GM12878 (cell line): ENCODE results near the gene KRAS. TPM values are rescaled to one million over a fixed set of nuclear protein-coding genes. Genes with fewer than 3 reads are reported as not detected.

Experiments
- ATAC-seq: fragments of 200-7000 bp; cut with Tn5 transposase; 3 replicates; pipeline ENCODE4 v1.9.1; 2020; ENCODE audit warnings: mild to moderate bottlenecking, moderate library complexity
- BruUV-seq: library from RNA; stranded (reverse); fragments of 400-500 nt; replicated peaks from 2 replicates; lab custom pipeline; 2021; lab: Mats Ljungman, UMichigan
- CTCF ChIA-PET: fragments of 300-600 bp; sonication (Branson Sonifier 250); formaldehyde crosslinking; extraction: SDS; loops from one replicate; lab custom pipeline; 2021; ENCODE audit warnings: inconsistent platforms; lab: Yijun Ruan, JAX
- POLR2A ChIA-PET: fragments of 350-600 bp; formaldehyde crosslinking; extraction: SDS; loops from one replicate; lab custom pipeline; 2021; ENCODE audit warnings: inconsistent platforms; lab: Charles Lee
- RAD21 ChIA-PET: fragments of 300-600 bp; sonication (Branson Sonifier 250); formaldehyde crosslinking; loops from one replicate; lab custom pipeline; 2023; ENCODE audit warnings: antibody characterized with exemption; ENCODE audit not compliant: unreplicated experiment; lab: Charles Lee
- SMC1A ChIA-PET: fragments of 300-600 bp; sonication (Branson Sonifier 250); formaldehyde crosslinking; loops from one replicate; lab custom pipeline; 2023; ENCODE audit not compliant: unreplicated experiment, uncharacterized antibody; lab: Charles Lee
- DNase-seq: peaks from one replicate; pipeline ENCODE4 v3.0.0-alpha.2; 2011; ENCODE audit warnings: low read depth, low spot score
- FAIRE-seq: peaks from 3 replicates; lab custom pipeline; 2011; peaks lifted over from hg19 to GRCh38; lab: Jason Lieb, UNC
- H2AFZ ChIP-seq: 2 replicates; pipeline ENCODE4 v1.6.0; 2011; ENCODE audit warnings: low read depth, low read length, control low read depth; ENCODE audit not compliant: control insufficient read depth
- H3K27ac ChIP-seq: 2 replicates; pipeline ENCODE4 v1.5.1; 2011; ENCODE audit warnings: control low read depth; ENCODE audit not compliant: control insufficient read depth, insufficient read depth
- H3K27me3 ChIP-seq, 2 experiments: replicated peaks in 1 of 2; 2 replicates each; pipeline versions ENCODE4 v1.6.0 to v1.6.1; 2011; ENCODE audit warnings: low read length in 1 of 2; ENCODE audit not compliant: control insufficient read depth in 2 of 2, insufficient read depth in 2 of 2
- H3K36me3 ChIP-seq, 2 experiments: 2 replicates each; pipeline ENCODE4 v1.5.1; 2011; ENCODE audit warnings: low read length in 1 of 2; ENCODE audit not compliant: control insufficient read depth in 2 of 2, insufficient read depth in 2 of 2
- H3K4me1 ChIP-seq: 2 replicates; pipeline ENCODE4 v1.6.1; 2011; ENCODE audit warnings: mild to moderate bottlenecking, low read length, moderate library complexity, mixed read lengths; ENCODE audit not compliant: control insufficient read depth, insufficient read depth
- H3K4me2 ChIP-seq: 2 replicates; pipeline ENCODE4 v1.6.0; 2011; ENCODE audit warnings: control low read depth; ENCODE audit not compliant: control insufficient read depth, insufficient read depth
- H3K4me3 ChIP-seq: fragments of 200-600 bp; sonication (generic); 2 replicates; pipeline ENCODE4 v1.5.1; 2016
- H3K79me2 ChIP-seq: 2 replicates; pipeline ENCODE4 v1.6.0; 2011; ENCODE audit warnings: low read length; ENCODE audit not compliant: control insufficient read depth, insufficient read depth
- H3K9ac ChIP-seq: 2 replicates; pipeline ENCODE4 v1.8.0; 2011; ENCODE audit warnings: low read length, control low read depth, mixed read lengths; ENCODE audit not compliant: control insufficient read depth, insufficient read depth
- H3K9me3 ChIP-seq: replicated peaks from 3 replicates; pipeline ENCODE4 v1.5.1; 2011; ENCODE audit warnings: mild to moderate bottlenecking, low read length; ENCODE audit not compliant: control insufficient read depth, insufficient read depth
- H4K20me1 ChIP-seq: 2 replicates; pipeline ENCODE4 v1.6.0; 2011; ENCODE audit not compliant: control insufficient read depth, insufficient read depth
- CREM ChIP-seq: IDR thresholded peaks from 2 replicates; pipeline ENCODE4 v1.6.1; 2014; ENCODE audit warnings: antibody characterized with exemption, low read depth
- MLLT1 ChIP-seq: fragments of 450-650 bp; IDR thresholded peaks from 2 replicates; pipeline ENCODE4 v1.6.1; 2016; ENCODE audit warnings: mild to moderate bottlenecking
- WGBS: methylation state at CpG from one replicate; pipeline ENCODE4 v1.1.6; 2016; ENCODE audit warnings: low lambda C conversion rate; ENCODE audit not compliant: insufficient replicate concordance, insufficient coverage; ENCODE audit errors: missing lambda C conversion rate; 5-methylcytosine and 5-hydroxymethylcytosine counted together
- in situ Hi-C: fragments of 300-500 bp; cut with MboI; formaldehyde crosslinking; loops from 9 replicates; pipeline ENCODE4 v1.14.3; 2018; ENCODE audit warnings: mixed read lengths
- intact Hi-C: fragments of 100-400 bp; cut with micrococcal nuclease; formaldehyde crosslinking; loops from one replicate; pipeline ENCODE4 v1.14.2; 2022; ENCODE audit not compliant: unreplicated experiment
- polyA plus RNA-seq, 11 experiments: library from polyadenylated mRNA; depleted of rRNA in 4 of 11; unstranded in 6 of 11; stranded (reverse) in 5 of 11; fragments of >200 nt; fragmentation: Nextera tagmentation in 4 of 11; fragmentation: Illumina TruSeq in 1 of 11; extraction: Ambion mirVana in 4 of 11; extraction: Trizol in 1 of 11; gene quantifications; 1 replicate in 1 of 11; 2 replicates in 10 of 11; pipeline versions ENCODE4 v1.2.1 to v1.2.3, GENCODE V29; 2011 to 2016; ENCODE audit warnings: inconsistent platforms in 2 of 11, missing spikeins in 2 of 11, low read depth in 1 of 11
- total RNA-seq, 4 experiments: library from RNA; depleted of rRNA in 3 of 4; stranded (reverse); fragments of >200 nt in 3 of 4; fragmentation: Illumina TruSeq in 1 of 4; extraction: Trizol in 1 of 4; gene quantifications; 2 replicates each; pipeline versions ENCODE4 v1.2.1 to v1.2.3, GENCODE V29; 2013 to 2021
- TF ChIP-seq, protein P1 (sequence below): fragments of 450-650 bp; IDR thresholded peaks from 2 replicates; pipeline ENCODE4 v1.6.1; 2017; ENCODE audit warnings: mild to moderate bottlenecking

Gene KRAS
- total and polyA plus RNA-seq, 10 of the 15 experiments (the other 5 are each of a cell fraction or from before 2014, with no cell fraction given) = 3.1 to 23.8 (median 8.0) TPM

DNA sequence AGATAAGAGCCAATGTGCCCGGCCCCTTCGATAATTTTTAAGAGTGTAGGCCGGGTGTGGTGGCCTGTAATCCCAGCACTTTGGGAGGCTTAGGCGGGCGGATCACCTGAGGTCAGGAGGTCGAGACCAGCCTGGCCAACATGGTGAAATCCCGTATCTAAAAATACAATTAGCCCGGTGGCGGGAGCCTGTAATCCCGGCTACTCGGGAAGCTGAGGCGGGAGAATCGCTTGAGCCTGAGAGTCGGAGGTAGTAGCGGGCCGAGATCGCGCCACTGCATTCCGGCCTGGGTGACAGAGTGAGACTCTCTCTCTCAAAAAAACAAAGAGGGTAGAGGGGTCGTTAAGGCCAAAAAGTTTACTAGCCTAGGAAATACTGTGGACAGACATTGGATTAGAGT lies 2.6 kb downstream of the KRAS start:
- Histone ChIP-seq H3K4me2 (no peak overlapping the region), H3K79me2 (peaks cover 31% of the 10 kb centered on the region), H3K36me3 (no peaks in the 10 kb centered on the region; a peak in 1 of 4 replicates), H3K27ac (no peak overlapping the region), H4K20me1 (no peaks in the 10 kb centered on the region), H2AFZ (no peak overlapping the region), H3K9ac (no peak overlapping the region), H3K4me1 (peaks cover 2% of the 10 kb centered on the region), H3K9me3 (no peaks in the 10 kb centered on the region; the same call in 1 of the 3 replicates), H3K4me3 (no peak overlapping the region), H3K27me3 (no peaks in the 10 kb centered on the region)
- in situ Hi-C loops = no loop called here
- ChIA-PET POLR2A (interaction anchor here (1.6 kb wide), 1 partner anchor 73 kb away, joined by 3 read pairs; no protein-coding TSS in a partner anchor), CTCF (no interaction called here), SMC1A (interaction anchor here (0.8 to 1.4 kb wide), 6 partner anchors 14 to 346 kb away, joined by 3 to 12 read pairs (median 4); no protein-coding TSS in a partner anchor), RAD21 (no interaction called here)
- FAIRE-seq (no peak), DNase-seq (no peak), ATAC-seq (no peak)
- TF ChIP-seq CREM (no peak), MLLT1 (peak; percentile 57; the same call in 1 of the 2 replicates)
- TF ChIP-seq, protein P1, sequence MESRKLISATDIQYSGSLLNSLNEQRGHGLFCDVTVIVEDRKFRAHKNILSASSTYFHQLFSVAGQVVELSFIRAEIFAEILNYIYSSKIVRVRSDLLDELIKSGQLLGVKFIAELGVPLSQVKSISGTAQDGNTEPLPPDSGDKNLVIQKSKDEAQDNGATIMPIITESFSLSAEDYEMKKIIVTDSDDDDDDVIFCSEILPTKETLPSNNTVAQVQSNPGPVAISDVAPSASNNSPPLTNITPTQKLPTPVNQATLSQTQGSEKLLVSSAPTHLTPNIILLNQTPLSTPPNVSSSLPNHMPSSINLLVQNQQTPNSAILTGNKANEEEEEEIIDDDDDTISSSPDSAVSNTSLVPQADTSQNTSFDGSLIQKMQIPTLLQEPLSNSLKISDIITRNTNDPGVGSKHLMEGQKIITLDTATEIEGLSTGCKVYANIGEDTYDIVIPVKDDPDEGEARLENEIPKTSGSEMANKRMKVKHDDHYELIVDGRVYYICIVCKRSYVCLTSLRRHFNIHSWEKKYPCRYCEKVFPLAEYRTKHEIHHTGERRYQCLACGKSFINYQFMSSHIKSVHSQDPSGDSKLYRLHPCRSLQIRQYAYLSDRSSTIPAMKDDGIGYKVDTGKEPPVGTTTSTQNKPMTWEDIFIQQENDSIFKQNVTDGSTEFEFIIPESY = 0 out of 2 replicates have a peak, but pooled peaks have one; percentile 45
- intact Hi-C loops = no loop called here
- no TSS peak for BruUV-seq
- 98% methylated on average over 20 of the region's 20 CpGs for WGBS
